HuH-7 (cell line): Measurements from ENCODE around the gene DESI1.
"Not testable (repeated sequence)": the region's sequence is repeated elsewhere in the genome, so short reads cannot be mapped to it uniquely, and the experiment has no call there.

Experiments used
- DNase-seq: peaks from one replicate; pipeline ENCODE4 v3.0.0; 2011; ENCODE audit warnings: low spot score

The DESI1 gene

GRCh38 chr22:41620589-41621098 is at the start of gene DESI1:
TSS of gene DESI1 (minus strand) at chr22:41621043. CDS start at chr22:41620839, 204 bp downstream.
- peak; percentile 36 for DNase-seq

GRCh38 chr22:41668971-41669911 is 48.4 kb upstream of the DESI1 start:
- DNase-seq: no peak

GRCh38 chr22:41664951-41665350 is 44.1 kb upstream of the DESI1 start:
- DNase-seq: no peak

- DNase-seq: no peak
These were observed 43.6 kb upstream of the DESI1 start for GRCh38 chr22:41664490-41664889.

- DNase-seq: not testable (repeated sequence)
These were observed 42.8 kb upstream of the DESI1 start for GRCh38 chr22:41663594-41663993.

GRCh38 chr22:41661713-41662112 is 40.9 kb upstream of the DESI1 start:
- no peak for DNase-seq

GRCh38 chr22:41661088-41661487 is 40.2 kb upstream of the DESI1 start:
- no peak for DNase-seq

- DNase-seq: no peak
These were observed 39.6 kb upstream of the DESI1 start for GRCh38 chr22:41660416-41660815.

GRCh38 chr22:41659941-41660340 is 39.1 kb upstream of the DESI1 start:
- DNase-seq: no peak

GRCh38 chr22:41658869-41659268 is 38.0 kb upstream of the DESI1 start:
- DNase-seq: no peak

GRCh38 chr22:41657709-41658108 is 36.9 kb upstream of the DESI1 start:
- DNase-seq: no peak

GRCh38 chr22:41656556-41656955 is 35.7 kb upstream of the DESI1 start:
- DNase-seq: no peak

GRCh38 chr22:41654322-41654721 is 33.5 kb upstream of the DESI1 start:
- no peak for DNase-seq

GRCh38 chr22:41650821-41651220 is 30.0 kb upstream of the DESI1 start:
- DNase-seq: no peak

GRCh38 chr22:41650229-41650628 is 29.4 kb upstream of the DESI1 start:
- no peak for DNase-seq

GRCh38 chr22:41648432-41648831 is 27.6 kb upstream of the DESI1 start:
- DNase-seq: no peak

GRCh38 chr22:41647771-41648170 is 26.9 kb upstream of the DESI1 start:
- no peak for DNase-seq

- no peak for DNase-seq
These were observed 21.7 kb upstream of the DESI1 start for GRCh38 chr22:41642331-41643110.

- no peak for DNase-seq
These were observed 21.0 kb upstream of the DESI1 start for GRCh38 chr22:41641854-41642253.

- no peak for DNase-seq
These were observed 17.9 kb upstream of the DESI1 start for GRCh38 chr22:41638748-41639147.

GRCh38 chr22:41638124-41638523 is 17.3 kb upstream of the DESI1 start:
- no peak for DNase-seq

- not testable (repeated sequence) for DNase-seq
These were observed 16.8 kb upstream of the DESI1 start for GRCh38 chr22:41637623-41638022.

GRCh38 chr22:41636467-41636866 is 15.6 kb upstream of the DESI1 start:
- DNase-seq: no peak
